Keratinocyte (primary cell): Measurements from ENCODE around the gene B3GAT3.

Experiments
- CTCF ChIP-seq, 3 experiments: IDR thresholded peaks in 1 of 3; conservative IDR thresholded peaks in 1 of 3; optimal IDR thresholded peaks in 1 of 3; 2 replicates in 2 of 3; 3 replicates in 1 of 3; pipeline versions ENCODE3 to v1.5.1; 2011; ENCODE audit warnings: low read length in 3 of 3, mild to moderate bottlenecking in 3 of 3, moderate library complexity in 2 of 3, control low read depth in 1 of 3, inconsistent platforms in 1 of 3; ENCODE audit not compliant: insufficient read depth in 2 of 3; ENCODE audit errors: extremely low read depth in 1 of 3
- EZH2 ChIP-seq: IDR thresholded peaks from one replicate; pipeline ENCODE4 v1.6.1; 2012; ENCODE audit warnings: inconsistent platforms, mild to moderate bottlenecking, low read length, moderate library complexity

DNA sequence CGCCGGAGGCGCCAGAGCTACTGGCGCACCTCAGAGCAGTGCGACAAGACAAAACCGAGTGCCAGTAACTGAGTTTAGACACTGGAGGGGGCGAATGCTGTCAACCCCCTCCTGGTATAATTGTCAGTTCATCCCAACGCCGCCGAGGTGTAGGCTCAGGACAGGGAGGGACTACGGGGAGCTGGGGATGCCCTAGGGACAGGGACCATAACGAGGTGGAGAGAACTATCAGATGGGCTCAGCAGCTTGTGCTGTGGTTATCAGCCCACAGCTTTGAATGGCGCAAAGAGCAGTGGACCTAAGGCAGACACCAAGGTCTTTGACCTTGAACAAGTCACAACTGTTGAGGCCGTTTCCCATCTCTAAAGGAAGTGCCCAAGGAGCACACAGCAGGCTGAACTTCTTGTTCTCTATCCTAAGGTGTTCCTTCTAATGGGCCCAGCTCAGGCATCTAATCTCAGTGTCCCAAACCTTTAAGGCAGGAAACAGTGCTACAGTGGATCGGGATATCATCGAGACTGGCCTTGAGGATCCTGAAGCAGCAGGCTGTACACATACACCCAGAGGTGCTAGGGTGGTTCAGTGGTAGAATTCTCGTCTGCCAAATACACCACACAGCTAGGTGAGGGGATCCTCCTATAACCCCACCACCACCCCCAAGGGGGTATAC lies 29.5 kb downstream of the B3GAT3 start:
- TF ChIP-seq CTCF (optimal IDR thresholded peaks at IDR 0.05 in 1 of 3, IDR thresholded peaks at IDR 0.05 in 1 of 3, conservative IDR thresholded peaks at IDR 0.05 in 1 of 3; ENCODE audit: extremely low read depth in 1 of 3, insufficient read depth in 2 of 3, low read length in 3 of 3): no peak
- no peak for TF ChIP-seq EZH2
